HG02870 (cell line): Measurements from ENCODE around the gene FAM210A.
"Not testable (repeated sequence)": the region's sequence is repeated elsewhere in the genome, so short reads cannot be mapped to it uniquely, and the experiment has no call there.

Source experiments
- ATAC-seq: cut with Tn5 transposase; IDR thresholded peaks from one replicate; pipeline ENCODE4 v1.9.1; 2021; ENCODE audit warnings: mild to moderate bottlenecking, moderate library complexity; ENCODE audit not compliant: unreplicated experiment

Gene FAM210A, protein sequence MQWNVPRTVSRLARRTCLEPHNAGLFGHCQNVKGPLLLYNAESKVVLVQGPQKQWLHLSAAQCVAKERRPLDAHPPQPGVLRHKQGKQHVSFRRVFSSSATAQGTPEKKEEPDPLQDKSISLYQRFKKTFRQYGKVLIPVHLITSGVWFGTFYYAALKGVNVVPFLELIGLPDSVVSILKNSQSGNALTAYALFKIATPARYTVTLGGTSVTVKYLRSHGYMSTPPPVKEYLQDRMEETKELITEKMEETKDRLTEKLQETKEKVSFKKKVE

DNA sequence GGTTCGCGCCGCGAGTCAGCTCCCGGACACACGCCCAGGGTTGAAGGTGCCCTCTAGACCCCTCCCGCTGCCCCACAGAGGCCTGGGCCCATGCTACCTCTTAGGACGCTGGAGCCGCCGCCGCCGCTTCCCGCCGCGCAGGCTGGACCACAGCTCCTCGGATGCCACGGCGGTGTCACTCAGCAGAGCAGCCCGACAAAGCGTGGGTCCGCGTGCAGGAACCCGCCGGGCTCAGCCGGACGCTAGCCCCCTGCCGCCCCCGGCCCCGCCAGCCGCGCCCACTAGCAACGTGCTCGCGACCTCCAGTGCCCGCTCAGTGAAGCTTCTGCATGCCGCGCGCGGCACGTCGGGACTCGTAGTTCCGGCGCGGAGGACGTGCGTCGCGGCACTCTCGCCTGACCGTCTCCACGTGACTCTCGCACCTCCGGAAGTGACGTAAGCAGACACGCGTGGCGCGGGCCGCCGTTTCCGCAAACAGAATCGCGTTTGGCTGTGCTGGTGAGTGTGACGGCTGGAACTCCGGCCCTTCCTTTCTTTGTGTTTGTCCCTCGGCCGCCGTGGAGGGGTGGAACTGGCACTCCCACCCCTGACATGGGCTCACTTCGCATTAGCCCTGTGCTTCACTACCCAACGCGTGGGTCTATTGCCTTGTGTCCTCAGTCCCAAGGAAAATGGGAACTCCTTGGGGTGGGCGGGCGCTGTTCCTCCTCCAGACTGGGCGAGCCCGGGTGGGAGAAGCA is at the start of gene FAM210A, which contains the start of gene RNMT:
FAM210A (minus strand) TSS at position 327 of the 740 bp plus-strand sequence. CDS start 44,481 bp downstream, outside the sequence.
RNMT (plus strand) TSS at position 442 of the 740 bp plus-strand sequence. CDS start 4,845 bp downstream, outside the sequence.
- peak; percentile 88 for ATAC-seq

DNA sequence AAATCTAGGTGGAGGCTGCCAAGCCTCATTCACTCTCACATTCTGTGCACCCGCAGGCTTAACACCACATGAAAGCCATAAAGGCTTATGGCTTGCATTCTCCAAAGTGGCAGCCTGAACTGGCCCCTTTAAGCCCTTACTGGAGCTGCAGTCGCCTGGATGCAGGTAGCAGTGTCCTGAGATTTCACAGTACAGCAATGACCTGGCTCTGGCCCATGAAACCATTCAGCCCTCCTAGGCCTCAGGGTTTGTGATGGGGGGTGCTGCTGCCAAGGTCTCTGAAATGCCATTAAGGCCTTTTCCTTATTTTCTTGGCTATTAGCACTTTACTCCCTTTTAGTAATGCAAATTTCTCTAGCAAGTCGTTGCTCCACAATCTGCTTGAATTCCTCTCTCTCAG is 48.7 kb upstream of the FAM210A start:
- no peak for ATAC-seq

DNA sequence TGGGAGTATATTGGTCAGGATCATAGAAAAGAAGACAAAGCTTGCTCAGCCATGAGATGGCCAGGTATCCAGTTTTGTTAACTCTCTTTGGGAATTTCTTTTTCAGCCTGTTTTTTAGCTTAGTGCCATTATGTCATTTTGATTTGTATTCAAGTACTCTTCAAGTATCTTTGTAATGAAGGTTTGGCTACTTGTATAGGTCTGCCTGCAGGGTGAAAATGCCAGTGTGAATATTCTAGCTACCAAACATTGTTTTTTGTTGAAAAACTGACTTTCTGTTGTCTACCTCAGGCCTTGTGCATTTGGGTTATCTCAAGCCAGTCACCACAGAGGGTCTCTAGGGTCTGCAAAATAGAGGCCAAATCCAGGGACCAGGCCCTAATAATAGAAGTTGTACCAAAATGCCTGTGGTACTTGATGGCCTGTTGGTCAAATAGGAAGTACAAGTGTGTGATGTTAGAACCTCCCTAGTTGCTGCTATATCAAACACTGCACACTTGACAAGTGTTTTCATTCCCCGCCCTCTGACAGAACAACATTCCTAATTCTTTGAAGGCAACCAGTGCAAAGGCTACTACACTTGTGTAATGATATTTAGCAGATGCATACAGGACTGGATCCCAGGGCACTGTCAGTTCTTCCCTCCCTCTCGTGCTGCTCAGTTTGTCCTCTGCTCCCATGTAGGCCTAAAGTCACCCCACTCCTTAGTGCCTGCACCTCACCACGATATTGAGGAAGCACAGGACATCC is 36.5 kb upstream of the FAM210A start:
- ATAC-seq = no peak

DNA sequence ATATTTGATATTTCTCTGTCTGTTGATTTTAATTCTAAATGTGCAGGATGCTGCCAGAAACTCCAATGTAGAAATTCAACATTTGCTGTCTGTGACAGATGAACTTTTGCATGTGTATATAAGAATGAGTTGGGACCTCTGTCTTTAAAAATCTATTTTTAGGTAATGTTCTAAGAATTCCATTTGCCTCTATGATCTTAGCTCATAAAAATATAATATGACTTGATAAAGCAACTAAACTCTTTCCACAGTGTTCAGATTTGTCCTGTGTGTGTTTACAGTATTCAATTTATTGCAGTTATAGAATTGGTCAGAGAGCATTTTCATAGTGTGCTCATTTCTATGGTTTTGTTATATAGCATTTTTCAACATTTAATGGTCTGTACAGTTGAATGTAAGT is 33.7 kb upstream of the FAM210A start:
- ATAC-seq = no peak

DNA sequence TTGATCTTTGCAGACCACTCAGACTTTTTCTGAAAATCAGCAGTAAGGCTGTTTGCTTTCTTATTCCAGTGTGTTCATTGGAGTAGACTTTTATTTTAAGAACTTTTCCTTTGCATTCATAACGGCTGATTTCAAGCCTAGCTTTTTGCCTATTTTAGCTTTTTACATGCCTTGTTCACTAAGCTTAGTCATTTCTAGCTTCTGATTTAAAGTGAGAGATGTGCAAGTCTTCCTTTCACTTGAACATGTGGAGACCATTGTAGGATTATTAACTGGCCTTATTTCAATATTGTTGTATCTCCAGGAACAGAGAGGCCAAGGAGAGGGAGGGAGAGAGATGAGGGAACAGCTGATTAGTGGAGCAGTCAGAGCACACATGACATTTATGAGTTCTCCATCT is 32.3 kb upstream of the FAM210A start:
- ATAC-seq = no peak

DNA sequence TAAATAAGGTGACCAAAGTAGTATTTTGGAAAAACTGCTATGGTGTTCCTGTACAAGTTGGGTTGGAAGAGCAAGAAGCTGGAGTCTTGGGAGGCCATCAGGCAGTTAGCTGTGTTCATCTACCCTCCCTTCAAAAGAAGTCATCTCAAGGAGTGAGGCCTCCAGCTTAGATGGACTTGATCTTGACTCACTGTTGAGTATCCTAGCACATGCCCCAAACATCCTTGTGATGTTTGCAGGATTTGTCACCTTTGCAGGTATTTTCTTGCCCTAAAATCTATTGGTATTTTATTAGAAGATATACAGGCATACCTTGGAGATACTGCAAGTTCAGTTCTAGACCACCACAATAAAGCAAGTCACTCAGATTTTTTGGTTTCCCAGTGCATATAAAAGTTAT is 30.3 kb upstream of the FAM210A start:
- no peak for ATAC-seq

DNA sequence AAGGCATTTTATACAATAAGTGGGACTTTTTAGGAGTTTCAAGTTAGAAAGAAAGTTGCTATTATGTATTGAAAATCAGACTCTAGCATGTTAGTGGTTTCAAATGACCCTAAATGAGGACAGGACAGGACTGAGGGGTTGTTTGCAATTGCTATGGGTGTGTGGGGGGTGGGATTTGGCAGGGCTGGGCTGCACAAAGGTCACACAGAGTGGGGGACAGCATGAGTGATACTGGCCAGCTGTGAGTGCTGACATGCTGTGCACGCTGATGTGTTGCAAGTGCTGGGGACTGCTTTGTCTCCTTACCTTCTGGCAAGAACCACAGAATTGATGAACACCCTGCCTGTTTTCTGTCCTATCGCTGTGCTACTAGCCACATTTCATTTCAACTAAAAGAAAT is 29.9 kb upstream of the FAM210A start:
- no peak for ATAC-seq

DNA sequence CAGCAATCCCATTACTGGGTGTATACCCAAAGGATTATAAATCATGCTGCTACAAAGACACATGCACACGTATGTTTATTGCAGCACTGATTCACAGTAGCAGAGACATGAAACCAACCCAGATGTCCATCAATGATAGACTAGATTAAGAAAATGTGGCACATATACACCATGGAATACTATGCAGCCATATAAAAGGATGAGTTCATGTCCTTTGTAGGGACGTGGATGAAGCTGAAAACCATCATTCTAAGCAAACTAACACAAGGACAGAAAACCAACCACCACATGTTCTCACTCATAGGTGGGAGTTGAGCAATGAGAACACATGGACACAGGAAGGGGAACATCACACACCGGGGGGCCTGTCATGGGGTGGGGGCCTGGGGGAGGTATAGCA is 25.2 kb upstream of the FAM210A start:
- not testable (repeated sequence) for ATAC-seq

DNA sequence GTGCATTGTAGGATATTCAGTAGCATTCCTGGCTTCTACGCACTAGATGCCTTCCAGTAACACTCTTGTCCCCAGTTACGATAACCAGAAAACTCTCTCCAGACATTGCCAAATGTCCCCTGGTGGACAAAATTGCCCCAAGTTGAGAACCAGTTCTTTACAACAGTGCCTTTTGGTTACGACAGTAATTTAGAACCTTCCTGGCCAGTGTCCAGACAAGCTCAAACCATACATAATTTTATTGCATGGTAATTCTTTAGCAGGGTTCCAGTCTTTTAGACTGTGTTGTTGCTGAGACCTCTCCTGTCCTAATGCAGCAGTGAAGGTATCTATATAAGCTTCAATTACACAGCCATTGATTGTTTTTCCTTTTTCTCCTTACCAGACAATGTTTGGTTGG is 20.3 kb upstream of the FAM210A start:
- ATAC-seq = no peak

DNA sequence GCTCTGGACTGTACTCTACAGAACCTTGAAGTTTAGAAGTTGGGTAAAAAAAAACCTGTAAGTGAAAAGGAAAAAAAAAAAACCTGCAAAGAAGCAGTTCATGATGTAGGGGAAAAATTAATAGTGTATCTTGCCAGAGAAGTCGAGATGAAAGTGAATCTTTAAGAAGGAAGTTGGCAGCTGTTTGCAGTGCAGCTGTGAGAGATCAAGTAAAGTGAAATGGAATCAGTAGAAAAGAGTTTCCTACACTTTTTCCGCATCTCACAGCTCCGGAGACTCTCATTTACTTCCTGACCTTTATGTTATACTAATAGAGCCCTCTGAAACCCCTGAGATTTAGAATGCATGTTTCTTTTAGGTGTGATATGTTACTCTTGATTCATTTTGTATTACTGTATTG is 19.3 kb upstream of the FAM210A start:
- ATAC-seq = no peak

DNA sequence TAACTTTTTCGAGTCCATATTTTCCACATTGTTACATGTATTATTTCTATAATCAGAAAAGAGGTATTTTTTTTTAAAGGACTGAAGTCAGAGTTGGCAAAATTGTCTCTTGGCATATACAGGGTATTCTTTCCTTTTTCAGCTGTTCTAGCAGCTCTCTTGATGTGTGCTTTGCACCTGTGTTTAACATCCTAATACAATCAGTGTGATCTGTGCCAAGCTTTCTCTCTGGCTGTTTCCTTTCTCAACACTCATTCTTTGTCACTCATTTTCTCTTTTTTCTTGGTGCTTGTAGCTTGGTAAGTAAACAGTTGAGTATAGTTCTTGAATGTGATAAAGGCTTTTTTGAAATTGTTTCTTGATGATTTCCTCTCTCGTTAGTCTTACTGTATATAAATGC is 9.3 kb upstream of the FAM210A start:
- no peak for ATAC-seq

DNA sequence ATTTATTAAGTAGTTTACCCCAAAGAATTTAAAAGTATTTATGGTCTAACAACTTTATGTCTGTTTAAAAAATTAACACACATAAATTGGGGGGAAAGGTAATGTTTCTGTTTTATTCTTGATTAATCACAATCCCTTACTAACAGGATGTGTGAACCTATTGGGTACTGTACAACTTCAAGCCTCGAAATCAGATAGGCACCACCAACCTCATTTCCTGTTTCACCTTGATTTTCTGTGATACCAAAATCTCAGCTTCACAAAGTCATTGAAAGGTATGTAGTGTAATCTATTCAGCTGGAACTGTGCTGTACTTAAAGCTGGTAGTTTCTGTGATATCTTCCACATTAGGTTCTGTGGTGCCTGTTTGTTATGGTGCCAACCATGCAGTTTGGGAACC is 4.1 kb upstream of the FAM210A start:
- no peak for ATAC-seq

DNA sequence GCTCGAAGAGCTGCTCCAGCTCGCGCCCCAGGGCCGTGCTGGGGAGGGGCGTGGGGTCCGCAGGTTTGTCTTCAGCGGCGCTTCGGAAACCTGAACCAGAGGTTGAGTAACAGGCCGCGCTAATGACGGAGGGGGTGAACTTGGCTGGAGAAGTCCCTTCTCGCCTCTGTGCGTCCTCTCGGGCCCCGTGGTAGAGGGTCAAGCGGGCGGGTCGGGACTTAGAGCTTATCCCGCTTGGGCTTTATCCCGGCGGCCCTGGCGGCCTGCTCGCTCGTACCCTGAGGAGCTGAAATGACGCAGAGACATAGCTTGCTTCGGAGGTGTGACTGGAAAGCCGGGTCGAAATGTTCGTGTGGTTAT is 594 bp upstream of the FAM210A start:
- ATAC-seq = peak; percentile 5

DNA sequence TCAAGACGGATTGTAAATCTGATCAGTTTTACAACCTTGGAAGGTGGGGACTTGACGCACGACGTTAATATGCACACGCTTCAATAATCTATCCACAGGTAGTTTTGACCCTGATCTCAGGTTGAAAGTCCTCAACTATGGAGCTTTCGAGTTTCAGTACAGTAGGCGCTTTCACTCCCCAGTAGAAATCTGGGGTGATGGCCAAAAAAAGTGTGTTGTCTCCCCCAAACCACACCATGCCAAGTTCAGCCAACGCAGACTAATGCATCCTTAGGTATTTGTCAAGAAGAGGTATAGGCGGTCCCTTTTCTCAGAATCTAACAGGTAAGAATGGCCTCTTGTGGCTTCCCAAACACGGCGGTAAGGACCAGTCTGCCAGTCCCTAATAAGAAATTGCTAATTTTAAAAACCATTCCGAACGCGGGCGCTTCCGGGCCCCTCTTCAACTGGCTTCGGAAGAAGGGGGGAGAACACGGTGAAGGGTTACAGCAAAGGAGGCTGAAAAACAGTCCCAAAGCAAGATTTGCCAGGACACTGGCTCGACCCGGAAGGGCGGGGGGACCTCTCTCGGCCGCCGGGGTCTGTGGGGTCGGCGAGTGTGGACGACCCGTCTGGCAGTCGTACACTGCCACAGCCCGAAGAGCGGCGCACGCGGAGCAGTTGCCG is 659 bp downstream of the FAM210A start:
- ATAC-seq = no peak

DNA sequence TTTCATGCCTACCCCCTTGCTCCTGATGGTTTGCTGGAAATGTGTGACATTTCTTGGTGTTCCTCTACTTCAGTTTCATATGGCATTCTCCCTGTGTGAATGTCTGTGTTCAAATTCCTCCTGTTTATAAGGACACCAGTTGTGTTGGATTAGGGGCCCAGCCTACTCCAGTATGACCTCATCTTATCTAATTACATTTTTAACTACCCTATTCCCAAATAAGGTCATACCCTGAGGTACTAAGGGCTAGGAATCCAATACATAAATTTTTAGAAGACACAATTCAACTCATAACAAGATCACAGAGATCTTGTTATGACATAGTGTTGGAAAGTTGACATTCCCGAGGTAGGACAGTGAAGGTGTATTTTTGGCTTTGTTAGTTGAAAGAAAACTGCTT is 5.5 kb downstream of the FAM210A start:
- no peak for ATAC-seq

DNA sequence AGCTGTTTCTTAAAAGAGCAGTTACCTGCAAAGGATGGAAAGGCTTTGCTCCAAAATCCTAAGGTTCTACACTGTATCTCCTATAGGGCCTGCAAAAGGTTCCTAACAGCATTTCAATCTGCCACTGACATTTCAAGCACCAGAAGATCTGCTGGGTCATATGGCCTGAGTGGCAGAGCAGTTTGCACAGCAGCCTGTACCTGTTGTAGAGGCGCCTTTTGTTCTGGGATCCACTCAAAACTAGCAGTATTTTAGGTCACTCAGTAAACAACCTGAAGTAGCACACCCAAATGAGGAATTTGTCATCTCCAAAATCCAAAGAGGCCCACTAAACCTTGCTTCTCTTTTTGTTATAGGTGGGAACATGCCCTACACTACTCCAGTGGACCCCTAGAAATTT is 6.2 kb downstream of the FAM210A start:
- ATAC-seq = no peak

DNA sequence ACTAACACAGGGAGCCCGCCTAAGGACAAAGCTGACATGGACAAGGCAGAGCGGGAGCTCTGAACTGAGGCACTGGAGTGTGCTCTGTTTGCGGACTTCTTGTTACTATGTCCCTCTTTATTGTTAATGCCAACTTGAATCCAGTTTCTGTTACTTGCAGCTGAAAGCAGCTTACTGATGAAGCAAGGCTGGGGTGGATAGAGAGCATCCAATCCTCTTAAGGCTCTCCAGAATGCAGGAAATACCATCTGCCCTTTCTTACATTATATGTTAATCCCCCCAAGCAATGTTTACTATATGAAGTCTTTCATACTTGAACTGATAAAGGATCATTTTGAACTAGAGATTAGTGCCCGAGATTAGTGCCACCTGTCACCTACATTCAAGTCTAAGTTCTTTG is 9.4 kb downstream of the FAM210A start:
- no peak for ATAC-seq

DNA sequence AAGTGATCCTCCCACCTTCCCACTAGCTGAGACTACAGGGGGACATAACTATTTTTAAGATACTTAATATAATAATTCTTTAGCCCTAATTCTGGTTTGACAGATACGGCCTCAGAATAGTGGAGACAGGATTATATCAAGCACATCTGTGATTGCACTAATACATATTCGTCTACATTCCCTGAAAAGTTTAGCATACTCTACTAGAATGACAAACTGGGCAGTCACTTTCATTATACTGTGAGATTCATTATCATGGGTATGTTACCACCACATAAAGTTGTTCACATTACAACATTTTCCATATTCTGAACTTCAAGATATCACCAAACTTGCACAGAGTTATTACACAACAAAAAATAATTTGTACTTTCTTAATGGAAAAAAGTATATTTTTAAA is 11.0 kb downstream of the FAM210A start:
- no peak for ATAC-seq

DNA sequence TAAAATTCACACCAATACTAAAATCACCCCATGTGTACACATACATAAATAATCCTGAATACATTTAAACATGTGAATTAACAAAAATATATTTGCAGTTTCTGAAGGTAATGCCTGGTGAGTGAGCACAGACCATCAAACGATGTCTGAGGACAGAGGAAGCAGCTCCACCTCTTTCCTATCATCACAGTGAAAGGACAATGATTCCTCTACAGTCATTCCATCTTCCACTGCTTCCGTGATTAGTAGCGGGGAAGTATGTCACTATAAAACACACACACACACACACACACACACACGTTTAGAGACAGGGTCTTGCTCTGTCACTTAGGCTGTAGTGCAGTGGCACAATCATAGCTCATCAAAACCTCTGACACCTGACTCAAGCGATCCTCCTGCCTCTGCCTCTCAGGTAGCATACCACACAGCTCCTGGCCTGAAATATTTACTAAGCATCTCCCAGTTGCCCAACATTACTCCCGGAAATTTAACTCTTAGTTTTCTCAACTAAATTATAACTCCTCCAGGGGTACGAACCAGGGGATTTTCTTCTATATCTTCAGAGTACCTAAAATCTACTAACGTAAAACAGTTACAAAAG is 12.8 kb downstream of the FAM210A start:
- no peak for ATAC-seq

DNA sequence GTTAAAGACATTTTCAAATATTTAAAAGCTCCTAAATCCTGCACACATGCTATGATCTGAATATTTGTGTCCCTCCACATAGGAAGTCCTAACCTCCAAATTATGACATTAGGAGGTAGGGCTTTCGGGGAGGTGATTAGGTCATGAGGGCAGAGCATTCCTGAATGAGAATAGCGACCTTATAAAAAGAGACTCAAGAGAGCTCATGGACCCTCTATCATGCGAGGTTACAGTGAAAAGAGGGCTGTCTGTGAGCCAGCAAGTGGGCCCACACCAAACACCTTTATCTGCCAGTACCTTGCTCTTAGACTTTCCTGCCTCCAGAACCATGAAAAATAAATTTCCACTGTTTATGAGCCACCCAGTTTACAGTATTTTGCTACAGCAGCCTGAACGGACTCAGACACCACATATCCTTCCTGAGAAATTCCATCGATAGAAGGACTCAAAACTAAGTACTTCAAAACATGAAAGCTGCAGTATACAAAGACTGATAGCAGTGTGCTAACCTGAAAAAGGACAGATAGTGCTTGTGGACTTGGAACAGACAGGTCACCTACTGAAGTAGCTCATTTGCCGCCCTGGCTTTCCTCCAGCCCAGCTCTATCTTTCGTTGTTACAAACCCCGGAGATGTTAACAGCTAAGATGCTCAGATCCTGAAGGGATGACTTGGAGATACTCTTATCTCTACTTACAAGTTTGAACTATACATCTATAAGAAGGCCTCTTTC is 13.8 kb downstream of the FAM210A start:
- no peak for ATAC-seq
